NCI-H1436 treated with DMSO at 0.1 percent for 48 hours (cell line): ENCODE measurements around the gene MFAP5.
"Not testable (repeated sequence)": the region's sequence is repeated elsewhere in the genome, so short reads cannot be mapped to it uniquely, and the experiment has no call there.

Experiments
- DNase-seq: peaks from one replicate; lab custom pipeline; 2025; lab: John Stamatoyannopoulos, UW

The MFAP5 gene

GRCh38 chr12:8629486-8630033 is 33.1 kb downstream of the MFAP5 start:
- DNase-seq: no peak

- DNase-seq: no peak
These were observed 33.9 kb downstream of the MFAP5 start for GRCh38 chr12:8628731-8629130.

DNA sequence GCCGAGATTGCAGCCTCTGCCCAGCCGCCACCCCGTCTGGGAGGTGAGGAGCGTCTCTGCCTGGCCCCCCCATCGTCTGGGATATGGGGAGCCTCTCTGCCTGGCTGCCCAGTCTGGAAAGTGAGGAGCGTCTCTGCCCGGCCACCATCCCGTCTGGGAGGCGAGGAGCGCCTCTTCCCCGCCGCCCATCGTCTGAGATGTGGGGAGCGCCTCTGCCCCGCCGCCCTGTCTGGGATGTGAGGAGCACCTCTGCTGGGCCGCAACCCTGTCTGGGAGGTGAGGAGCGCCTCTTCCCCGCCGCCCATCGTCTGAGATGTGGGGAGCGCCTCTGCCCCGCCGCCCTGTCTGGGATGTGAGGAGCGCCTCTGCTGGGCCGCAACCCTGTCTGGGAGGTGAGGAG is 37.9 kb downstream of the MFAP5 start:
- not testable (repeated sequence) for DNase-seq

GRCh38 chr12:8622646-8623045 is 40.0 kb downstream of the MFAP5 start:
- DNase-seq: no peak

DNA sequence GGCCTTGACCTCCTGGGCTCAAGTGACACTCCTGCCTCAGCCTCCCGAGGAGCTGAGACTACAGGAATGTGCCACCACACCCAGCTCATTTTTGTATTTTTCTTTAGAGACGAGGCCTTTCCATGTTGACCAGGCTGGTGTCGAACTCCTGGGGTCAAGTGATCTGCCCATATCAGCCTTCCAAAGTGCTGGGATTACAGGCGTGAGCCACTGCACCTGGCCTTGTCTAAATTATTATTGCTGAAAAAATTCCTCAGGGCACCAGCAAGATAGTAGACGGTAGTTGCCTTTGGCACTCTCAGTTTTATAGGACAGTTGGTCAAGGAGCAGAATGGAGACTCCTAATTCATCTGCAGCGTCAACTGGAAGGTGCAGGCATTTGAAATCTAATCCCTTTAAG is 47.4 kb downstream of the MFAP5 start:
- DNase-seq: no peak

- DNase-seq: not testable (repeated sequence)
These were observed 48.7 kb downstream of the MFAP5 start for GRCh38 chr12:8613881-8614280.

GRCh38 chr12:8612629-8613028 is 50.0 kb downstream of the MFAP5 start, which contains the start of gene AICDA:
TSS of gene AICDA (minus strand) at chr12:8612859. CDS start at chr12:8612767, 92 bp downstream.
- DNase-seq: no peak

DNA sequence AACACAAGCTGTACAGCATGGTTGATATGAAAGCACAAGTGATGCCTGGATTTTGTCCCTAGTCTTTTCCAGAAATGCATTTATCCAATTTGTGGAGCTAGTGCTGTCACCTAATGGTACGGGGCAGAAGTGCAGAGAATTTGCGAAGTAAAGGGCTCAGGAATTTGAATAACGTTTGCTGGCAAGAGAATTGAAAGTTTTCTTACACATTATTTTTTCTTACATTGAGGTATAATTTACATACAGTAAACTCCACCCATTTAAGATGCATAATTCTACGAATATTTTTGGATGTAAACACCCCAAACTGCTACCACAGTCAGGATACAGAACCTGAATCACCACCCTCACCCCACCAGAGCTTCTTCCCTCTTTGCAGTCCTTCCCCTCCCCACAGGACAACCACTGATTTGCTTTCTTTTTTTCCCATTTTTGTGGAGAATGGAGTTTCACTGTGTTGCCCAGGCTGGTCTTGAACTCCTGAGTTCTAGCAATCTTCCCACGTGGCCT is 53.5 kb downstream of the MFAP5 start:
- DNase-seq: no peak

GRCh38 chr12:8606890-8607289 is 55.7 kb downstream of the MFAP5 start:
- no peak for DNase-seq

GRCh38 chr12:8605057-8605456 is 57.6 kb downstream of the MFAP5 start:
- DNase-seq: no peak

GRCh38 chr12:8603856-8604255 is 58.8 kb downstream of the MFAP5 start:
- no peak for DNase-seq

DNA sequence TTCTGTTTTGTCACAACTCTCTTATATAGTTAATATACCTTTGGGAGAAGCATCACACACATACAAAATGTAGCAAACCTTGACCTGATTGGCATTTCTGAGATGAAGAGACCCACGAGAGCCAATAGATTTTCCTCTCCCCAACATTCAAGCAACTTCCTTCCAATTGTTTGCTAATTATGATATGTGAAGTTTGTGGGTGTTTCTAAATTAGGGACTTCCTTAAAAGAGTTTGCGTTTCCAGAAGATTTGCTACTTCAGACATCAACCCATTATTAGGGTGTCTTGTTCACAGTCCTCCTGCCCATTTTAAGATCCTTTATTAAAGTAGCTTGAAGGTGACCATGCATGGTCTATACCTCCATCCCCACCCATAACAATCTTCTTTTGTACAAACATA is 59.3 kb downstream of the MFAP5 start:
- no peak for DNase-seq

- no peak for DNase-seq
These were observed 66.1 kb downstream of the MFAP5 start for GRCh38 chr12:8596561-8596960.
